Gastroesophageal sphincter (tissue), 3 donors: ENCODE measurements around the gene ACOD1.

Source experiments
- CTCF ChIP-seq, 4 experiments: fragments of 200-600 bp in 2 of 4; fragments of 450-650 bp in 2 of 4; sonication (generic) in 1 of 4; IDR thresholded peaks; one replicate each; pipeline ENCODE4 v1.5.1; 2017 to 2019; ENCODE audit warnings: antibody characterized with exemption in 4 of 4, mild to moderate bottlenecking in 2 of 4, moderate library complexity in 2 of 4
- POLR2A ChIP-seq, 2 donors: fragments of 450-650 bp; IDR thresholded peaks; one replicate each; pipeline ENCODE4 v1.6.1; 2017; ENCODE audit warnings: antibody characterized with exemption in 2 of 2, mild to moderate bottlenecking in 2 of 2, moderate library complexity in 1 of 2
- POLR2AphosphoS5 ChIP-seq: sonication (generic); formaldehyde crosslinking; IDR thresholded peaks from one replicate; pipeline ENCODE4 v1.6.1; 2017; ENCODE audit warnings: antibody characterized with exemption

GRCh38 chr13:76958841-76959432, 10.6 kb downstream of the ACOD1 start:
- TF ChIP-seq POLR2A (IDR thresholded peaks at IDR 0.05) (no peak), POLR2AphosphoS5 (no peak), CTCF (IDR thresholded peaks at IDR 0.05) (no peak)
